GM21825 (cell line): Measurements from ENCODE around the gene TMPRSS2.

Experiments
- ATAC-seq: cut with Tn5 transposase; IDR thresholded peaks from one replicate; pipeline ENCODE4 v1.9.1; 2021; ENCODE audit warnings: mild to moderate bottlenecking, moderate library complexity; ENCODE audit not compliant: unreplicated experiment

TMPRSS2 gene

DNA sequence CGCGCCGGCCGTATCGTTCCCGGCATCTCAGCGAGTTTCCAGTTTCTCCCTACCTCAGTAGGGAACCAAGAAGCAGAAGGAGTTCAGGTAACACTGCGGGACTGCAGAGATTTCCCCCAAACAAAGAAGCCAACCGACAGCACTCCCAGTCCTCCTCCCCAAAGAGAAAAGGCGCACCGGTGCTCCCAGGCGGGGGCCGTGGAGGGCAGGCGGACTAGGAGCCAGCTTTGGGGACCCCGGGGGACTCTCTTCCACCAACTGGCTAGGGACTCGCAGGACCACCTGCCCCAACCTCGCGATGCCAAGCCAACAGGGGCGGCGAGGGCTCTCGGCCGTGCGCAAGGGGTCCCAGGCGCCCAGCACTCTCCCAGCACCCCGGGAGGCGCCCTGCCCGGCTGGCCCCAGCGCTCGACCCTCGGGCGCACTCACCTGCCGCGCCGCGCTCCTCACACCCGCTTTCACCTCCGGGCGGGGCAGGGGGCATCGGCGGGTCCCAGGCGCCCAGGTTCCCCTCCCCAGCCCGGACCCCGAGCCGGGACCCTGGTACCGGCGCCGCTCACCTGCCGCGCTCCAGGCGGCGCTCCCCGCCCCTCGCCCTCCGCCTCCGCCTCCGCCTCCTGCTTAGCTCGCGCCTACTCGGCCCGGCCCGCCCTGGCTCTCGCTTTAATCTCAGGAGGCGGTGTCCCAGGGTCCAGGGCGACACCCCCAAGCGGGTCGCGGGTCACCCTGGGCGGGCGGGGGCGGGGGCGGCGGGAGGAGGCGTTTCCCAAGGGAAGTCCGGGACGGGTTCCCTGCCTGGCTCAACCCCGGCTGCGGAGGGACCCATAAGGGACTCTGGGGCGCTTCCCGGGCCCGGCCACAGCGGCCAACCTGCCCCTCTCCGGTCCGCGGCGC lies at the start of gene TMPRSS2:
Gene TMPRSS2, minus strand, starts transcription at position 638 of the 894 bp plus-strand sequence. CDS start 10,025 bp downstream, outside the sequence.
- ATAC-seq = no peak

DNA sequence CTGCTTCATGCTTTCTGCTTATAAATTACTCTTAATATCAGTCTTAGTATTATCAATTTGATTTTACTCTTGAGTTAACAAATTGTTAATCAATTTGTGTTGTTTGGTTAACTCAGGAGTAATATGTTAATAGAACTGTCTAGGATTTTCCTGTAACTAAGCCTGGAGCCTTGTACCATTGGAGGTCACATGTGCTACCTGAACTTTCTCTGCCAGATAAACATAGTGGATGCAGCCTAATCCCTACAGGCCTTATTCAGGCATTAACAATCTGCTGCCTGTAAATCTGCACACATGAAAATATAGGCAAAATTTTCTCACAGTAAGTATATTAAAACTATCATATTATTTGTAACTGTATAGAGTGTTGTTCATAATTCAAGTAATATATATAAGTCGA lies 47.1 kb upstream of the TMPRSS2 start:
- no peak for ATAC-seq

DNA sequence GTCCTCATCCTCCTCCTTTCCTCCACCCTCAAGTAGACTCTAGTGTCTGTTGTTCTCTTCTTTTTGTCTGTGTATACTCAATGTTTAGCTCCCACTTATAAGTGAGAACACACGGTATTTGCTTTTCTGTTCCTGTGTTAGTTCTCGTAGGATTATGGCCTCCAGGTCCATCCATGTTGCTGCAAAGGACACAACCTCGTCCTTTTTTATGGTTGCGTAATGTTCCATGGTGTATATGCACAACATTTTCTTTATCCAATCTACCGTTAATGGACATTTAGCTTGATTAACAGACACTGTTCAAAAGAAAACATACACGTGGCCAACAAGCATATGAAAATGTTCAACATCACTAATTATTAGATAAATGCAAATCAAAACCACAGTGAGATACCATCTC lies 44.3 kb upstream of the TMPRSS2 start:
- no peak for ATAC-seq

DNA sequence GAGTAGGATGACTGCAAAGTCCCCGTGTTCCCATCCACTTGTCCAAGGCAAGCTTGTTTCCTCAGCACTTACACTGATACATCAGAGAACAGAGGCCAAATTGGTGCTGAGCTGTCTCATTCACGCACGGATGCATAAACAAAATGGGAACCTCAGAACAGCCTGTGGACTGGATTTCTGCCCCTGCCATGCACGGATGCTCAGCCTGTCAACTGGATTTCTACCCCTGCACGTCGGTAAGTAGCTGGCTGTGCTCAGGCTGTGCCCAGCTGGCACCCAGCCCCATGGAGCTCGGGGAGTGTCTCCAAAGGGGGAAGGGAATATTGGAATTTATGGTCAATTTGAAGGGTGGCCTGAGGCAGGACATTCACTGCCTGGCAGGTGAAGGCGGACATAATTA lies 40.8 kb upstream of the TMPRSS2 start:
- ATAC-seq = no peak

DNA sequence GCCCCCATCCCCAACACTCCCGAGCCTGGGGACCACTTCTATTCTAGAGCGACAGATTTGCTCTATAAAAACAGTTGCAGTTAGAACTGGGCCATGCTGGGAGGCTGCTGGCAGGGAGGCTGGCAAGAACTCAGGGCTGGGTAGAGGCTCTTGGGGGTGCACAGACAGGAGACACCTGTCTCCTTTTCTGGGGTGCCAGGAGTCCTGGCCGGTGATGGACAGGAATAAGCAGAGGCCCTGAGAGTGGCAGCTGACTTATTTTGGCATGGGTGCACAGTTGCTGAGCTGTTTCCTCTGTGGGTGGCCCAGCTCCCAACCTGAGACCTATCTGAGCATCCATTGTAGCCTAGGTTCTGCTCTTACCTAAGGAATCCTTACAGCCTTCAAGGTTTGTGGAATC lies 39.2 kb upstream of the TMPRSS2 start:
- no peak for ATAC-seq

DNA sequence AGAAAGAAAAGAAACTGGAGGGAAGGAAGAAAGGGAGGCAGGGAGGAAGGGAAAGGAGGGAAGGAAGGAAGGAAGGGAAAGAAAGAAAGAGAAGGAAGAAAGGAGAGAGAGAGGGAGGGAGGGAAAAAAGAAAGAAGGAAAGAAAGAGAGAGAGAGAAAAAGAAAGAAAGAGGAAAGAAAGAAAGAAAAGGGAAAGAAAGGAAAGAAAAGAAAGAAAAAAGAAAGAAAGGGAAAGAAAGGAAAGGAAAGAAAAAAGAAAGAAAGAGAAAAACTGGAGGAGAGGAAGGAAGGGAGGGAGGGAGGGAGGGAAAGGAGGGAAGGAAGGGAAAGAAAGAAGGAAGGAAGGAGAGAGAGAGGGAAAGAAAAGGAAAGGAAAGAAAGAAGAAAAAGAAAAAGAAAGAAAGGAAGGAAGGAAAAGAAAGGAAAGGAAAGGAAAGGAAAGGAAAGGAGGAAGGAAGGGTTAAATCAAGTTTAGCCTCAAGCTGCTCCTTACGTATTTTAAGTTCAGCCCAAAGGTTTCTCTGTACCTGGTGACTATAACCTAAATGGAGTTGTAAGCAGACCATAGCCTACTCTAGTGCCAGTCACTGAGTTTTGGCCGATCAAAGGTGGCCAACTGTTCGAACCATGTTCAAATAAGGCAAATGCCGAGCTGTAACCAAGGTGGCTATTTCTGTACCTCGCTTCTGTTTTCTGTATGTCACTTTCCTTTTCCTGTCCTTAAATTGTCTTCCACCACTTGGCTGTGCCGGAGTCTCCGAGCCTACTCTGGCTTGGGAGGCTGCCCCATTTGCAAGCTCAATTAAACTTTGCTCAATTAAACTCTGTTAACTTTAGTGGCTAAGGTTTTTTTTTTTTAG lies 37.8 kb upstream of the TMPRSS2 start:
- no peak for ATAC-seq

DNA sequence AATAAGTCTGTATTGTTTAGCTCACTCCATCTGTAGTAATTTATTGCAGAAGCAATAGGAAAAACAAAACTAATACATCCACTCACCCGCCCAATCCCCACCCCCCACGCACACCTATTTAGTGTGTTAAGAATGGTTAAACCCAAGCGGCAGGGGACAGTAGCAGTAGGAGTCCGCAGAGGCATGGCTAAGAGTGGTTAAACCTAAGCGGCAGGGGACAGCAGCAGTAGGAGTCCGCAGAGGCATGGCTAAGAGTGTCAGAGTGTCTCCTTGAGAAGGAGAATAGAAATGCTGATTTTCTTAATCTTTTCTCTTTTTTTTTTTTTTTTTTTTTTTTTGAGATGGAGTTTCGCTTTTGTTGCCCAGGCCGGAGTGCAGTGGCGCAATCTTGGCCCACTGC lies 34.8 kb upstream of the TMPRSS2 start:
- no peak for ATAC-seq

DNA sequence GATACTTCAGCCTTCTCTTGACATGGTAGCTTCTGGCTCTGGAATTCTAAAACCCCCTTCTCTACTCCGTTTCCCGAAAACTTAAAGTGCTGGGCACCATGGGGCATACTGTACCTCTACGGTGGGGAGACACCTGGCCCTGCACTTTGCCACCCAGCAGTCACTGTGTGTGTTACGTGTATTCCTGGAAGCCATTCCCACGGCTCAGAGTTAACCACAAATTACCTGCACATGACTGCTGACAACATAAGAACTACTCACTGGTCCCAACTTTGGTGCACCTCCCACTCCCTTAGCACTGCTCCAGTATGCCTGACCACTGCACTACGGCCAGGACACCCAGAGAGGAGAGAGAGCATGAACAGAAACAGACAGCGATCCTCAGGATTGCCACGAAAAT lies 29.4 kb upstream of the TMPRSS2 start:
- no peak for ATAC-seq

DNA sequence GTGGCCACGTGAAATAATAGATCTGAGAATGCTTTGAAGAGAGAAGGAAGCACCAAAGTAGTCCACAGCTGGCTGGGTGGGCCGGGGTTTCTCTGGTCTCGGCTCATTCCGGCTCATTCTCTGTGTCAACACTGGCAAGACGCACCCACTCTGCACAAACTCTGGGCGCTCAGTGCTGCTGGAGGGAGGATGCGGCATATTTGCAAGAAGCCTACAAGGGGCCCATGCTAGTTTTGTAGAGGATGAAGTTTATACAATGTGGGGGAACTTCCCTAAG lies 28.8 kb upstream of the TMPRSS2 start:
- no peak for ATAC-seq

DNA sequence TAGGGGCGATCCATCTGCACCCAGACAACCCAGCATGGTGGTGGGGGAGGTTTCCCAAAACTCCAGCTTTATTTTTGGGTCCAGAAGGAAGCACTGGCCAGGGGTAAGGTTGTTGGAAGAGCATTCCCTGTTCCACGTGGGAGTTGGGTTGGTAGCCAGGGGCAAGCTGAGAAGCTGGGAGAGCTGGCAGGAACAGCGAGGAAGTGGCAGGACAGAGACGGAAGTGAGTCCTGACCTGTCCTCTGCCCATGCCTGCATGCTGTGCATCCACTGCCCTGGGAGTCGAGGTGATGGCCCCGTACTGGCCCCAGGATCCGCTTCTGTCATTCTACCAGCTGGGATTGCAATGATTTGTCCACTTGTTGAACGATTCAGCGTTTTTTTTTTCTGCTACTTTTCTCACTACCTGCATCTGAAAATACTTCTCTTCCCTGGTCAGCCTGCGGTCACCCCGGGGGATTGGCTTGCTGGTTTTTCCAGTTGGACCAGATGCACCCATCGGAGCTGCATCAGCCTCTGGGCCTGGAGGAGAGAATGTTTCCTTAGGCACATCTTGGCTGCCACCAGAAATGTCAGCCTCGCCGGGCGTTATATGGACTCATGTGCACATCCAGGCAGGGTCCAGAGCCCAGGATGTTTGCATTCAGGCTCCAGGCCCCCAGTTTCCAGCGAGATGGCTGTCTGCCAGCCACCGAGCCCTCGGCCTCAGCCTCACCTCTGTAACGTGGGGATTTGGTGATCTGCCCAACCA lies 28.3 kb upstream of the TMPRSS2 start:
- ATAC-seq = no peak

DNA sequence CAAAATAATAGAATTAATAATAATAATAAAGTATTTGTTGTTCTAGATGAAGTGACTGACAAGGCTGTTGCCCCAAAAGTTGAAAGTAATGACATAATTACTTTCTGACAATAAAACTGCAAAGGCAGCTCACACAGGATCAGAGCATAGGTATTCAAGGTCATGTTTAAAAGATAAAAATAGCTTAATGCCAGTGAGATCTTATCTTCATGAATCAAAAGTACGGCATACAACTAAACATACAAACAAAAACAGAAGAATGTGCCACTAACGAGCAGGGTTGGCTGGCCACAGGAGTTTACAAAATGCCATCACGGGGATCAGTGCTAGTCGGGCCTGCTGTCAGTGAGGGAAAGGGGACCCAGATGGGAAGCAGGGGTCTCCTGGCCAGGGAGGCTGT lies 22.4 kb upstream of the TMPRSS2 start:
- ATAC-seq = no peak

DNA sequence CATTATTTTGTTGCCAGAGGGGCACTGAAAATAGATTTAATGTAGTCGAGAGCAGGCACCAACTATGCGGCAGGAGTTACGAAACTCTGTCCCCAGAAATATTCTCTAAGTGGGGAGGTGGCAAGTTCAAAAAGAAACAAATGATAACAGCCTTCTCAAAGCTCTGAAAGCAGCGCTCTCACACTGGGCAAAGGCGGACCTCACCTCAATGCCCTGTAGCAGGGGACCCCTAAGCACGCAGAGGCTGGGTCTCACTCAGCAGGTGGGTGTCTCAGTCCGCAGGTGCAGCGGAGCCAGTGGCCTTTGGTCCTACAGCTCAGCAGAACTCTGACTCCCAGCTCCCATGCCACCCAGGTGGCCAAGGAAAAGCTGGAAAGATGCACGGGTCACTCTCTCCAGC lies 21.8 kb upstream of the TMPRSS2 start:
- no peak for ATAC-seq

DNA sequence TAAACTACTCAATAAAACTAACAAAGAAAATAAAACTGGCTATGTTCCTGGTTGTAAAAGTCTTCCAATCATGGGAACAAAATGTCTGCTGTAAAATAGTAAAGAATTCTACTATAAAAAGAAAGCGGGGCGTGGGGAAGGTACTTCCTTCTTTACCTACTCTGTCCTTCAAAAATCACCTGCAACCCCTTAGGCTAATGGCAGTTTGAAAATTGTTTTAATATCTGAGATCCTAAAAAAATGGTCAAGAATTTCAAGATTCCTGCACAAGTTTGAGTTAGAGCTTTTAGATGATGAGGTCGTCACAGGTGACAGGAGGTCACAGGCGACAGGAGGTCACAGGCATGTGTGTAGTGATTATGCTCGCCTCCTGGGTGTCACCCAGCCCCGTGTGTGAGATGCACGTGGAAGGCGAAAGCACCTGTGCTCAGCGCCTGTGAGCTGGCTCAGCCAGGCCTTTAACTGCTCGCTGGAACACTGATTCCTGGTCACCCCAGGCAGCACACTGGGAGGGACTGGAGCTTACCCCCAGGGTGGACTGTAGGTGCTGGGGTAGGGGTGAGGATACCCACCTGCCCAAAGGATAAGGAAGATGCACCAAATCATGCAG lies 18.6 kb upstream of the TMPRSS2 start:
- no peak for ATAC-seq

DNA sequence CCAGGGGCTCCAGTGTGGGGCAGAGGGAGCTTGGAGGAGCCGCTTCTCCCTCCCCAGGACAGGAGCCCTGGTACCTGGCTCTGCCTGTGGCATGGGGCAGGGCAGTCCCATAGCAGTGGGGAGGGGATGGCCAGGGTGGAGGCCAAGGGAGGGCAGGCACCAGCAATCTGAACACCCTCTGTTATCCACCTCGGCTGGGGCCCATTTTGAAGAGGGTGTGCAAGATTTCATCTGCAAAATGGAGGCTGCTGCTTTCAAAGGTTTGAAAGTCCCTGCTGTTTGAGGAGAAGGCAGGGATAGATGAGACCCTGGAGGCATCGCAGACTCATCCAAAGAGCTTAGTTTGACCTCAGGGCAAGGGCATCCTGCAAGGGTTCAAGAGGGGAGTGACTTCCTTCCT lies 15.2 kb upstream of the TMPRSS2 start:
- ATAC-seq = no peak

DNA sequence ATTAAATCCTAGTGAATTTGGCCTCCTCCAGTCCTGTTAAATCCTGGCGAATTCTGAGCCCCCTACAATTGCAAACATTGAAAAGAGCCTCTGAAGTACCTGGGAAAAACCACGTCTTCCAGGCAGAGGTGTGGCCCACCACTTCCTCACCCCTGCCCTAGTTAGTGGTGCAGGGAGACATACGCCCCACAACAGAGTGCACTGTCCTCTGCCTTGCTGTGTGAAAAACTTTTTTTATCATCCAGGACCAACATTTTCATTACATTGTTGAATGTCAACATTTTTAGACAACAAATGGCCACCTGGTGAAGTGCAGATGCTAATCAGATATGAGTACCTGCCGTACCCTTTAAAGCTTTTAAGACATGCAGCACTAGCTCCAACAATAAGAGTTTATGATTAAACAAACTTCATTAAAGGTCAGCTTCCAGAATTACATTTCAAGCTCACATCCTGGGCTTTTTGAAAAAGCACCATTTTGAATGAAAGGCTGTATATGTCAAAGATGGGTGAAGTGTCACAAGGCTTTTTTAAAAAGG lies 13.6 kb upstream of the TMPRSS2 start:
- ATAC-seq = no peak

DNA sequence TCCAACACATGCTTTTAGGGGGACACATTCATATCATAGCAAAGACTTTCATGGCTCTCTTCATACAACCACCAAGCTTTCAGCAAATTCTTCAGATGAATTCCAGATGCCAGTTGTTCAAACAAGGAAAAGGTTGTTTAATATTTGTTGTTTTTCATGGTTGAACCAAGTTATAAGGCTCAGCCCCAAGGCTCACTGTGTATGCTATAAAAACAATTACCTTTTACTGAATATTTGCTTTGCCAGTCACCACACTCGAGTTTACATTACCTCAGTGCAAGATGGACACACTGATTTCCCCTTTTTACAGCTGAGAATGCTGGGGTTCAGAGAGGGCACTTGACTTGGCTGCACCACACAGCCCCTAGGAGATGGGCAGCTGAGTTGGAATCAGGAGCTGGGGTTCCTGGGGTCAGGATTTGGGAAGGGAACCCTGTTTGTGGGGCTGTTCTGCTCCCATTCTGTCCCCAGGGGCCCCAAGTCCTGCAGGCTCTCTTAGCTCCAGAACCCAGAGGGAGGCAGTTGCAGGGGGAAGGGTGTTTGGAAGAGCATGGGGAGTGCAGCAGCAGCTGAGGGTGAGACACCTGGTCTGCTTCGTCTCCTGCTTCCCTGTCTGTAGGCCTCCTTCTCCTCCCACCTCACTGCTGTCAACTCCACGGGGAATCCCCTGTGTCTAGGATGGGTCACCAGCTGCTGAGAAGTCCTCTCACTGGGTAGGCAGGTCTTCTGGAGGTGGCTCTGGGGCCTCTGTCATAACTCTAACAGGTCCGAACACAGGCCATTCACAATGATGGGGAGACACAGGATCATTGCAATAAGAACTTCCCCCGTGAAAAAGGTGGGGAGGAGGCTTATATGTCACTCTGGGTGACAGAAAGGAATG lies 12.8 kb upstream of the TMPRSS2 start:
- no peak for ATAC-seq

DNA sequence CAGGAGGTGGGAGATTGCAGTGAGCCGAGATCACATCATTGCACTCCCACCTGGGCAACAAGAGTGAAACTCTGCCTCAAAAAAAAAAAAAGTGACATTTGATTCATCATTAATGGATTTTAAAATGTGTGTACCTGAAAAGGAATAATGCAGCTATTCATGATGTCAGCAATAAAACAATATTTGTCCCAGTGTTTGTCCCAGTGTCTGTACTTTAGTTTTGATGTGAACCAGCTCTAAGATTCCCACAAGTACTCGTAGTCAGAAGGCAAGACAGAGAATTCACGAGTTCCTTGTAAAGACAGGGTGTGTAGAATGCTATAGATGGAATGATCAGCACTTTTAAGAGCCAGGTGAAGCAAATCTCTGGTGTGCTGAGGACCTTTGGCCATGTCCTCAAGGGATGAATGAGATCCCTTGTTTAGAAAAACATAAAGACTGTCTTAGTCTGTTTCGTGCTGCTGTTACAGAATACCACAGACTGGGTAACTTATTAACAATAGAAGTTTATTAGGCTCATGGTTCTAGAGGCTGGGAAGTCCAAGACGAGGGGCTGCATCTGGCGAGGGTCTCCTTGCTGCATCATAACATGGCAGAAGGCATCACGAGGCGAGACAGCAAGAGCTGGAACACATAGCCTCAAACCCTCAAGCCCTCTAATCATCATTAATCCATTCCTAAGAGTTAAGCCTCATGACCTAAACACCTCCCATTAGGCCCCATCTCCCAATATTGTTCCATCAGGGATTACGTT lies 12.0 kb upstream of the TMPRSS2 start:
- ATAC-seq = no peak

DNA sequence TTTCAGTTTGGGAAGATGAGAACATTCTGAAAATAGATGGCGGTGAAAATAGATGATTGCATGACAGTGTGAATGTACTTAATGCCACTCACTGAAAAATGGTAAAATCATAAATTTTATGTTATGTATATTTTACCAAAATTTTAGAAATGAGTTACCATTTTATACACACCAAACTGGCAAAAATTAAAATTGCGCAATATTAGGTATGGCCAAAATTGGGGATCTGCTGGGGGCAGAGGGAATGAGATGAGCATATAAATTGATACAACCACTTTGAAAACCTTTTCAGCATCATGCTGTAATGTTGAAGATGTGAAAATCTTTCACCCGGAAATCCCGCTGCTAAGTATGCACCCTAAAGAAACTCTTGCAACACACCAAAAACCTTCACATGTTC lies 10.8 kb upstream of the TMPRSS2 start:
- no peak for ATAC-seq

DNA sequence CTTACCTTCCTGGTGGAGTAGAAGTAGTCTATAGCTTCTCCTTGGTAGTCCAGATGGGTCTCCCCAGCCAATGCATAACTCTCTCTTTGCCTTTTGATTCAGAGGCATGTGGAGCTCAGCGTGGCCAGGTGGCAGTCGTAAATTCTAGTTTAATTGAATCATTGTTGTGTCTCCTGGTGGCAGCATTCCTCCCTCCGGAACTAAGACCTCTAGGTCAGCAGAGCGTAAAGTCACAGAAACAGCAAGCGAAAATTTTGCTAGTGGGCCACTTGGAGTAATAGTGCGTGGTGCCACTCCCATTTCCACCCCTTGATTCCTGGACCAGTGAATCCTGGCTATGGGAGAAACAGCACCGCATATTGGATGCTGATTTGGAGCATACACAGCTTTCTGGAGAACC lies 3.9 kb upstream of the TMPRSS2 start:
- ATAC-seq = no peak
